ENCODE results near the gene CDK5RAP2. TPM values are rescaled to one million over a fixed set of nuclear protein-coding genes. Genes with fewer than 3 reads are reported as not detected.

CDK5RAP2 gene
- total RNA-seq, 1 donor from 2014 or later, result 63.6 TPM

DNA sequence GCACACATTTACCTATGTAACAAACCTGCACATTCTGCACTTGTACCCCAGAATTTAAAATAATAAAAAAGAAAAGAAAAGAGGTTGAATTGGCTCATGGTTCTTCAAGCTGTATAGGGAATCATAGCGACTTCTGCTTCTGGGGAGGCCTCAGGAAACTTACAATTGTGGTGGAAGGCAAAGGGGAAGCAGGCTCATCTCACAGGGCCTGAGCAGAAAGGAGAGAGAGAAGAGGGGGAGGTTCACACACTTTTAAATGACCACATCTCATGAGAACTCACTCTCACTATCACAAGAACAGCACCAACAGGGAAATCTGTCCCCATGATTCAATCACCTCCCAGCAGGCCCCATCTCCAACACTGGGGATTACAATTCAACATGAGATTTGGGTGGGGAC, 214.6 kb downstream of the CDK5RAP2 start:
- H3K27ac ChIP-seq (replicated peaks), result no peak overlapping the region
- DNase-seq, result no peak
- intact Hi-C loops (cut with micrococcal nuclease), result no loop called here
- TF ChIP-seq, protein P1, sequence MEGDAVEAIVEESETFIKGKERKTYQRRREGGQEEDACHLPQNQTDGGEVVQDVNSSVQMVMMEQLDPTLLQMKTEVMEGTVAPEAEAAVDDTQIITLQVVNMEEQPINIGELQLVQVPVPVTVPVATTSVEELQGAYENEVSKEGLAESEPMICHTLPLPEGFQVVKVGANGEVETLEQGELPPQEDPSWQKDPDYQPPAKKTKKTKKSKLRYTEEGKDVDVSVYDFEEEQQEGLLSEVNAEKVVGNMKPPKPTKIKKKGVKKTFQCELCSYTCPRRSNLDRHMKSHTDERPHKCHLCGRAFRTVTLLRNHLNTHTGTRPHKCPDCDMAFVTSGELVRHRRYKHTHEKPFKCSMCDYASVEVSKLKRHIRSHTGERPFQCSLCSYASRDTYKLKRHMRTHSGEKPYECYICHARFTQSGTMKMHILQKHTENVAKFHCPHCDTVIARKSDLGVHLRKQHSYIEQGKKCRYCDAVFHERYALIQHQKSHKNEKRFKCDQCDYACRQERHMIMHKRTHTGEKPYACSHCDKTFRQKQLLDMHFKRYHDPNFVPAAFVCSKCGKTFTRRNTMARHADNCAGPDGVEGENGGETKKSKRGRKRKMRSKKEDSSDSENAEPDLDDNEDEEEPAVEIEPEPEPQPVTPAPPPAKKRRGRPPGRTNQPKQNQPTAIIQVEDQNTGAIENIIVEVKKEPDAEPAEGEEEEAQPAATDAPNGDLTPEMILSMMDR (IDR thresholded peaks at IDR 0.05; ENCODE audit: borderline replicate concordance), result no peak
- H3K27me3 ChIP-seq (ENCODE audit: low read depth), result no peaks in the 10 kb centered on the region
- no peak overlapping the region for H3K4me3 ChIP-seq
- H3K4me1 ChIP-seq, result peaks cover 8% of the 10 kb centered on the region
- H3K9me3 ChIP-seq (replicated peaks), result no peaks in the 10 kb centered on the region
- H3K36me3 ChIP-seq, result no peaks in the 10 kb centered on the region

DNA sequence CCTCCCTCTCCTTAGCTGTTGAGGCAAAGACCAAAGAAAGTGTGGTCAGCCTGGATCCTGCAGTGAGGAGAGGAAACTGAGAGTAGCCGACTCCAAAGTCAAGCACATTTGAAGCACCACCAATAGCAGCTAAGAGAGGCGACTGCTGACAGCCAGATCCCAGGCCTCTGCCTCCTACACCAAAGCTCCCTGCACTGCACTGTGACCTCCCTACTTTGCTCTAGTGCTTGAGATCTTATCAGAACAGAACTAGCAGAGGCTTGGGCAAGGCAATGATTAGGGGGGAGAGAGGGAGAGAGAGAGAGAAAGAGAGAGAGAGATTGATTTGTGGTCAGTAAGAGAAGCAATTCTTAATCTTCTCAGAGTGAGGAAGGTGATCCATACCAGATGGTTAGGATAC, 216.3 kb downstream of the CDK5RAP2 start:
- no peak overlapping the region for H3K4me3 ChIP-seq
- intact Hi-C loops (cut with micrococcal nuclease), result no loop called here
- H3K4me1 ChIP-seq, result peaks cover 8% of the 10 kb centered on the region
- H3K9me3 ChIP-seq (replicated peaks), result no peaks in the 10 kb centered on the region
- DNase-seq, result no peak
- TF ChIP-seq, protein P1 (IDR thresholded peaks at IDR 0.05; ENCODE audit: borderline replicate concordance), result no peak
- no peaks in the 10 kb centered on the region for H3K27me3 ChIP-seq (ENCODE audit: low read depth)
- no peaks in the 10 kb centered on the region for H3K36me3 ChIP-seq
- H3K27ac ChIP-seq (replicated peaks), result no peak overlapping the region

DNA sequence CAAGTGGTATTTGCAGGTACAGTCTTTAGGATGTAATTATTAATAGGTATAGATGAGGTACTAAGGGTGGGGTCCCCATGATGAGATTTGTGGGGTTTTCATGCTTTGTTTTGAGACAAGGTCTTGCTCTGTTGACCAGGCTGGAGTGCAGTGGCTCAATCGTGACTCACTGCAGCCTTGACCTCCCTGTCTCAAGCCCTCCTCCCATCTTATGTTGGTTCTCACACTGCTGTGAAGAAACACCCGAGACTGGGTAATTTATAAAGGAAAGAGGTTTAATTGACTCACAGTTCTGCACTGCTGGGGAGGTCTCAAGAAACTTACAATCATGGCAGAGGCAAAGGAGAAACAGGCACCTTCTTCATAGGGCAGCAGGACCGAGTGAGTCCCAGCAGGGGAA, 217.5 kb downstream of the CDK5RAP2 start:
- Histone ChIP-seq H3K4me3 (no peak overlapping the region), H3K4me1 (peaks cover 8% of the 10 kb centered on the region)
- TF ChIP-seq, protein P1 (IDR thresholded peaks at IDR 0.05; ENCODE audit: borderline replicate concordance), result no peak

DNA sequence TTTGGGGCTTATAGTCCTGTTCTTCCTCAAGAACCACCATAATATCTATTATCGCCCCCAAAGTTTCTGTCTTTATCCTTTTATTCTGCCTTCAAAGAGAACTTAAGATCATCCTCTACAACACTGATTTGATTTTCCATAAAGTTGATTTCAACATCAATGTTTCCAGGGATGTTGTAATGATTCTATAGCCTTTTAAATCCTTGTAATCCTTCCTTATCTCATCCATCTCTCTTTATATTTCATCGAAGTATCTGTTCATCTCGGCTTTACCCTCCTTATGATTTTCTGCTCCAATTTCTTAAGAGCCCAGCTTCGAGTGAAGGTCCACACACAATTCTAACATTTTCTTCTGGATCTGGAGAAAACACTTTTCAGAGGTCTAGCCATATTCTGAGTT, 218.4 kb downstream of the CDK5RAP2 start:
- intact Hi-C loops (cut with micrococcal nuclease), result no loop called here
- TF ChIP-seq, protein P1 (IDR thresholded peaks at IDR 0.05; ENCODE audit: borderline replicate concordance), result no peak
- H3K36me3 ChIP-seq, result no peaks in the 10 kb centered on the region
- no peaks in the 10 kb centered on the region for H3K27me3 ChIP-seq (ENCODE audit: low read depth)
- H3K4me1 ChIP-seq, result peaks cover 4% of the 10 kb centered on the region
- H3K9me3 ChIP-seq (replicated peaks), result no peaks in the 10 kb centered on the region
- no peak for DNase-seq
- no peak overlapping the region for H3K4me3 ChIP-seq
- no peak overlapping the region for H3K27ac ChIP-seq (replicated peaks)

More for the DNA sequence above, 217.5 kb downstream of the CDK5RAP2 start:
- intact Hi-C loops (cut with micrococcal nuclease), result no loop called here
- DNase-seq, result no peak
- Histone ChIP-seq H3K36me3 (no peaks in the 10 kb centered on the region), H3K9me3 (replicated peaks) (no peaks in the 10 kb centered on the region), H3K27ac (replicated peaks) (no peak overlapping the region), H3K27me3 (ENCODE audit: low read depth) (no peaks in the 10 kb centered on the region)

DNA sequence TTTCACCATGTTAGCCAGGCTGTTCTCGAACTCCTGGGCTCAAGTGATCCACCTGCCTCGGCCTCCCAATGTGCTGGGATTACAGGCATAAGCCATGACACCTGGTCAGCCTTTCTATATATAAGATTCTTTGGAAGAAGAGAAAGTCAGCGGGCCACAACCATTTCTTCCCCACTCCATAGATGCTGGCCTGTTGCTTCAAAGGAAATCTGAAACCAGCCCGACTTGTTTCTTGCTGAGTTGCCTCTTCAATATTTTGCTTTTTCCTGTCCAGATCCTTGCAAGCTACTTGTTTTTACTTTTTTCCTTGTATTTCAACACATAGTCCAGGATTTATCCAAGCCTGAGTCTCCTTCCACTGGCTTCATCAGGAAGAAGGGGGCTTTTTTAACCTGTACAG, 219.5 kb downstream of the CDK5RAP2 start:
- Histone ChIP-seq H3K4me3 (no peak overlapping the region), H3K9me3 (replicated peaks) (peaks cover 8% of the 10 kb centered on the region), H3K4me1 (no peaks in the 10 kb centered on the region), H3K36me3 (no peaks in the 10 kb centered on the region), H3K27me3 (ENCODE audit: low read depth) (no peaks in the 10 kb centered on the region), H3K27ac (replicated peaks) (no peak overlapping the region)
- intact Hi-C loops (cut with micrococcal nuclease), result no loop called here
- no peak for DNase-seq
- TF ChIP-seq, protein P1 (IDR thresholded peaks at IDR 0.05; ENCODE audit: borderline replicate concordance), result no peak

DNA sequence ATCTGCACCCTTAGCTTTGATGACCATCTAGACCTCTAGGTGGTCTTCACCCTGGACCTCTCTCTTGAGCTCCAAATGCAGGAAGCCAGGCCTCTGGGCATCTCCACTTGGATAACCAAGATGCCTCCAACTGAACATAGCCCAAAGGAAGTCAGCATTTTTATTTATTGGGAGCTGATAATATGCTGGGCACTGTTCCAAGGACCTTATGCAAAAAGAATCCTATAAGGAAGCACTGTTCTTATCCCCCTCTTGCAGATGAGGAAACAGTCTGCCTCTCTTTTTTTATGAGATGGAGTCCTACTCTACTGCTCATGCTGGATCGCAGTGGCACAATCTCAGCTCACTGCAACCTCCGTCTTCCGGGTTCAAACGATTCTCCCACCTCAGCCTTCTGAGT, 219.9 kb downstream of the CDK5RAP2 start:
- intact Hi-C loops (cut with micrococcal nuclease), result no loop called here

More for the DNA sequence above, 219.9 kb downstream of the CDK5RAP2 start:
- Histone ChIP-seq H3K4me3 (no peak overlapping the region), H3K36me3 (no peaks in the 10 kb centered on the region), H3K4me1 (no peaks in the 10 kb centered on the region), H3K27ac (replicated peaks) (no peak overlapping the region), H3K9me3 (replicated peaks) (peaks cover 8% of the 10 kb centered on the region), H3K27me3 (ENCODE audit: low read depth) (no peaks in the 10 kb centered on the region)
- DNase-seq, result no peak
- TF ChIP-seq, protein P1 (IDR thresholded peaks at IDR 0.05; ENCODE audit: borderline replicate concordance), result no peak
